GM12864 (cell line): ENCODE results near the gene NKAIN1.

ENCODE experiments used
- DNase-seq: peaks from one replicate; pipeline ENCODE4 v3.0.0-alpha.2; 2011; ENCODE audit warnings: low read depth
- H3K4me3 ChIP-seq: 2 replicates; pipeline ENCODE4 v1.5.1; 2011; ENCODE audit warnings: mild to moderate bottlenecking, low read depth, low read length, control low read depth
- TF ChIP-seq, protein P1 (sequence below): IDR thresholded peaks from 2 replicates; pipeline ENCODE4 v1.5.1; 2011; ENCODE audit warnings: low read depth, mild to moderate bottlenecking, moderate library complexity, low read length, control low read depth, inconsistent platforms; ENCODE audit errors: missing control alignments

NKAIN1 gene

DNA sequence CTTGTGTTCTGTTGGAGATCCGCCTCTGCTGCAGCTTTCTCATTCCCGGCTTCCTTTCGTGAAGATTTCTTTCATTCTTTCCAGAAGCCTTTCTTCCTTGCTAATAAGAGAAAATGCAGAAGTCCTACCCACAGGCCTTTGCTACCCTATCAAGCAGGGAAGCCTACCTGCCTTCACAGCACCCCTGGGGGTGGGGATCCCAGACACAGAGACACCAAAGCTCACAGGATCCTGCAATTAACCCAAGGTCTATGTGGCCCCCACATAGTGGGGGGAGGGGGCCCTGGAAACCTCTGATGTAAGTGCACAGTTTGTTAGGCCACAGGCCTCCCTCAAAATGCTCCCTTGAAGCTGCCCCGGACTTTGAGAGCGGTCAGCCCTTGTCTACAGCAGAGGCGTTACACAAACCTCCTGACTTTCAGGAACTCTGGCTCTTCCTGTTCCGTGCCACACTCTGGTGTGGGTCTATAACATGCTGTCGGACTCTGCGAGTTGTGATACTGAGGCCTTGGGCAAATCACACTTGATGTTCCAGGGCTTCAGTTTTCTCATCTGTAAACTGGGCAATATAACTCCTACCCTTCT, 31.2 kb downstream of the NKAIN1 start:
- DNase-seq, result no peak
- TF ChIP-seq, protein P1, sequence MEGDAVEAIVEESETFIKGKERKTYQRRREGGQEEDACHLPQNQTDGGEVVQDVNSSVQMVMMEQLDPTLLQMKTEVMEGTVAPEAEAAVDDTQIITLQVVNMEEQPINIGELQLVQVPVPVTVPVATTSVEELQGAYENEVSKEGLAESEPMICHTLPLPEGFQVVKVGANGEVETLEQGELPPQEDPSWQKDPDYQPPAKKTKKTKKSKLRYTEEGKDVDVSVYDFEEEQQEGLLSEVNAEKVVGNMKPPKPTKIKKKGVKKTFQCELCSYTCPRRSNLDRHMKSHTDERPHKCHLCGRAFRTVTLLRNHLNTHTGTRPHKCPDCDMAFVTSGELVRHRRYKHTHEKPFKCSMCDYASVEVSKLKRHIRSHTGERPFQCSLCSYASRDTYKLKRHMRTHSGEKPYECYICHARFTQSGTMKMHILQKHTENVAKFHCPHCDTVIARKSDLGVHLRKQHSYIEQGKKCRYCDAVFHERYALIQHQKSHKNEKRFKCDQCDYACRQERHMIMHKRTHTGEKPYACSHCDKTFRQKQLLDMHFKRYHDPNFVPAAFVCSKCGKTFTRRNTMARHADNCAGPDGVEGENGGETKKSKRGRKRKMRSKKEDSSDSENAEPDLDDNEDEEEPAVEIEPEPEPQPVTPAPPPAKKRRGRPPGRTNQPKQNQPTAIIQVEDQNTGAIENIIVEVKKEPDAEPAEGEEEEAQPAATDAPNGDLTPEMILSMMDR, result no peak
- no peak overlapping the region for H3K4me3 ChIP-seq

DNA sequence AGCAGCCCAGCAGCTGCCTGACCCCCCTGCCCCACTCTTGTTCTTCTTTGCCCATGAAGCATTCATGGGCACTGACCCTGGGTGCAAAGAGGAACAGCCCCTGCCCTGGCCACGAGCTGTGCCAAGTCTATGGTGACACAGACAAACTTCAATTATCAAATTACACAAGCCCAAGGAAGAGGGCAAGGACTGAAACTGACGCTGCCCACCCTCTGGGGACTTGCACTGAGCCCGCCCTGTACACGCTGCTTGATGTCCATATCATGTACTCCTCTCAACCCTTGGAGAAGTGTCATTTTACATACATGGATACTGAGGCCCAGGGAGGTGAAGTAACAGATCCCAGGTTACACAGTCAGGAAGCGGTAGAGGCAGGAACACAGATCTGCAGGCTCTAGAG, 32.1 kb downstream of the NKAIN1 start:
- DNase-seq, result no peak
- H3K4me3 ChIP-seq, result no peak overlapping the region
- TF ChIP-seq, protein P1, result no peak

DNA sequence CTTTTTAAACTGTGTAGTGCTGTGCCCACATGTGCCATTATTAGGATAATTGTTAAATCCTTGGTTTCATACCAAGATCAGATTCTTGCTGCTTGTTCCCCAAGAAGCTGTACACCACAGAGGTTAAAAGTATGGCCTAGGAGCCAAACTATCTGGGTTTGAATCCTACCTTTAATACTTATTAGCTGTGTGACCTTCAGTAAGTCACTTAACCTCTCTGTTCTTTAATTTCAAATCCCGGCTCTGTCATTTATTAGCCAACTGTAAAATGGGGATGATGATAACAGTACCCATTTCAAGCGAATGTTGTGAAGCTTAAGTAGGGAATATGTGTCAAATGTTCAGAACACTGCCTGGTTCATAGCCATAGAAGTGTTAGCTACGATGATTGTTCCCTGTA, 32.6 kb downstream of the NKAIN1 start:
- TF ChIP-seq, protein P1, result no peak
- H3K4me3 ChIP-seq, result no peak overlapping the region
- DNase-seq, result no peak

DNA sequence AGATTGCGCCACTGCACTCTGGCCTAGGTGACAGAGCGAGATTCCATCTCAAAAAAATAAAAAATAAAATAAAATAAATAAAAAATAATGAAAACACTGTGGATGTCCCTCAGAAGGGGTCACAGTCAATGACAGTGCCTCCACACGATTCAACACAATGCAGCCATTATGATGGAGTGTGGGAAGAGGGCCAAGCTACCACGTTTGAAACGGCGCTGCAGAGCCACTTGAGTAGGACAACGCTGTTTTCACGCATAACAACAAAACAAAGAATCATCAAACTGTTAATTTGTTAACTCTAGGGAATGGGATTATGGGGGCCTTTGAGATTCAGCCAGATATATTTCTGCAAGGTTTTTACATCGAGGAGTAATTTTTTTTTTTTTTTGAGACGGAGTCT, 36.5 kb downstream of the NKAIN1 start:
- no peak overlapping the region for H3K4me3 ChIP-seq
- DNase-seq, result no peak
- TF ChIP-seq, protein P1, result no peak

DNA sequence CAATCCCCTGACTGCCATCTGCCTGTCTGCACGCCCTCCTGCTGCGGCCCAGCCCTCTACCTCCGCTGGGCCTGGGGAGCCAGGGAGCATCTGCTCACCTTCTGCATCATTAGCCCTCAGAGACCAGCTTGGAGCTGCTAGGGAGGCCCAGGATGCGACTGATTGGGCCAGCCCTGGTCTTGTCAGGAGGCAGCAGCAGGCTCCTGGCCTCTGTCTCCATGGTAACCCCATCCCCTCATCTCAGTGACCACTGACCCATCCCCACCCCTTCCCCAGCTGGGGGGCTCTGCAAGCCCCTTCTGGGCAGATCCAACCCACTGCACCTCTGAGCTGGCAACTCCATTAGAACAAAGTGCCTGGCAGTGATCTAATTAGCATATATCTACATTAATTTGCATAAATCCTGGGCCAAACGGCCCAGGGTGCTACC, 37.7 kb downstream of the NKAIN1 start:
- TF ChIP-seq, protein P1, result no peak
- DNase-seq, result no peak
- H3K4me3 ChIP-seq, result no peak overlapping the region

DNA sequence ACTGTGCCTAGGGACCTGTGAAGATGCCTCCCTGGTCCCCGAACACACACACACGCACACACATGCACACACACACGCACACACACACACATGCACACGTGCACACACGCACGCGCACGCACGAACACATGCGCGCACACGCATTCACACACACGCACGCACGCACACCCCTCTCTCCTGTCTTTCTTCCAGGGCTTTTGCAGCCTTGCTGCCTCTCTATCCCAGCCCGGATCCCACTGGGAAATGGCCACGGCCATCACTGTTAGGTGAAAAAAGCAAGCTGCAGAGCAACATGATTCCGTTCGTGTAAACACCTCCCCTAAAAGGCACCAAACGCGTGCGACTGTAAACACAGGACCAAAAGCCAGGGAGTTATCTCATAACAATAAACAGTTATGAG, 39.7 kb downstream of the NKAIN1 start:
- H3K4me3 ChIP-seq, result no peak overlapping the region
- DNase-seq, result no peak
- TF ChIP-seq, protein P1, result no peak

DNA sequence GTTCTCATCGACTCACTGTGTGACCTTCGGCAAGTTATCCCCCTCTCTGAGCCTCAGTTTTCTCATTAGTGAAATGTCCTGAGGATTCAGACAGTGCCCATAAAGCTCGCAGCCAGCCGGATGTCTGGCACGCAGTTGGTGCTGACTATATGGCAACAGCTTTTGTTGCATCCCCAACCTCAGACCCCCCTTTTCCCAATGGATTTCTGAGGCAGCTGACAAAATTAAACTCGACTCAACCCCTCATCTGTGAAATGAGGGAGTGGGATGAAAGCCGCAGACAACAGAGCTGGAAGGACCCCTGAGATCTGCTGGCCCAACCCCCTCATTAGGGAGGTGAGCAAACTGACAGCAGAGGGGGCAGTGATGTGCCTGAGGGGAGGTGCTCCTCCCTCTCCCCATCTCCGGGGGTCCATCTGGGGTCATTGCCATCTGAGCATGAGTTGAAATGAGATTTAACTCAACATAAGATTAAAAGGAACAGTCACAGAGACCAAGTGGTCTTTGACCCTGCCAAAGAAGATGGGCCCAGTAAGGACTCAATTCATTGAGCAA, 40.4 kb downstream of the NKAIN1 start:
- no peak for DNase-seq
- H3K4me3 ChIP-seq, result no peak overlapping the region
- TF ChIP-seq, protein P1, result no peak
